MM.1S (cell line): ENCODE measurements around the gene CD28.

Experiments used
- DNase-seq: peaks from one replicate; pipeline ENCODE4 v3.0.0-alpha.2; 2015
- H2AFZ ChIP-seq: fragments of 300-600 bp; sonication (generic); 2 replicates; pipeline ENCODE4 v1.6.0; 2016; ENCODE audit warnings: antibody characterized with exemption, low read length
- H3F3A ChIP-seq: fragments of 300-600 bp; sonication (generic); 2 replicates; pipeline ENCODE4 v1.6.1; 2016; ENCODE audit warnings: mild to moderate bottlenecking, antibody characterized with exemption, low read length, moderate library complexity, mixed read lengths; ENCODE audit not compliant: insufficient read depth
- H3K27ac ChIP-seq: fragments of 300-600 bp; sonication (generic); 2 replicates; pipeline ENCODE4 v1.5.1; 2016; ENCODE audit warnings: mild to moderate bottlenecking, low read length
- H3K27me3 ChIP-seq: fragments of 300-600 bp; sonication (generic); replicated peaks from 2 replicates; pipeline ENCODE4 v1.6.0; 2016; ENCODE audit warnings: low read length; ENCODE audit not compliant: insufficient read depth
- H3K36me3 ChIP-seq: fragments of 300-600 bp; sonication (generic); replicated peaks from 2 replicates; pipeline ENCODE4 v1.6.1; 2016; ENCODE audit warnings: mild to moderate bottlenecking, low read length, mixed read lengths; ENCODE audit not compliant: insufficient read depth
- H3K4me1 ChIP-seq: fragments of 300-600 bp; sonication (generic); 2 replicates; pipeline ENCODE4 v1.6.1; 2016; ENCODE audit warnings: low read length, mixed read lengths
- H3K4me2 ChIP-seq: fragments of 300-600 bp; sonication (generic); 2 replicates; pipeline ENCODE4 v1.6.0; 2016; ENCODE audit warnings: low read depth, low read length
- H3K4me3 ChIP-seq: fragments of 300-600 bp; sonication (generic); 2 replicates; pipeline ENCODE4 v1.5.1; 2016; ENCODE audit warnings: low read length, mixed read lengths
- H3K79me2 ChIP-seq: fragments of 300-600 bp; sonication (generic); 2 replicates; pipeline ENCODE4 v1.6.1; 2016; ENCODE audit warnings: mixed run types, low read length, mixed read lengths
- H3K9ac ChIP-seq: fragments of 300-600 bp; sonication (generic); 2 replicates; pipeline ENCODE4 v1.6.1; 2016; ENCODE audit warnings: low read length, mixed read lengths
- H3K9me2 ChIP-seq: fragments of 300-600 bp; sonication (generic); replicated peaks from 2 replicates; pipeline ENCODE4 v1.6.1; 2016; ENCODE audit warnings: mild to moderate bottlenecking, low read length, mixed read lengths; ENCODE audit not compliant: insufficient read depth
- H3K9me3 ChIP-seq: fragments of 300-600 bp; sonication (generic); replicated peaks from 2 replicates; pipeline ENCODE4 v1.6.1; 2016; ENCODE audit warnings: mild to moderate bottlenecking, low read length, mixed read lengths; ENCODE audit not compliant: insufficient read depth
- H4K20me1 ChIP-seq: fragments of 300-600 bp; sonication (generic); 2 replicates; pipeline ENCODE4 v1.6.1; 2016; ENCODE audit warnings: mild to moderate bottlenecking, low read length, moderate library complexity, mixed read lengths; ENCODE audit not compliant: insufficient read depth
- EZH2 ChIP-seq: fragments of 300-600 bp; sonication (generic); optimal IDR thresholded peaks from 2 replicates; pipeline ENCODE3; 2017; ENCODE audit warnings: low read depth, mild to moderate bottlenecking, antibody characterized with exemption, low read length, mixed read lengths
- EZH2phosphoT487 ChIP-seq: fragments of 300-600 bp; sonication (generic); IDR thresholded peaks from 2 replicates; pipeline ENCODE4 v1.6.1; 2018; ENCODE audit warnings: antibody characterized with exemption, low read length
- TF ChIP-seq, protein P1 (sequence below): fragments of 300-600 bp; sonication (generic); IDR thresholded peaks from 2 replicates; pipeline ENCODE4 v1.5.1; 2016; ENCODE audit warnings: antibody characterized with exemption, low read length, mixed read lengths

The CD28 gene

DNA sequence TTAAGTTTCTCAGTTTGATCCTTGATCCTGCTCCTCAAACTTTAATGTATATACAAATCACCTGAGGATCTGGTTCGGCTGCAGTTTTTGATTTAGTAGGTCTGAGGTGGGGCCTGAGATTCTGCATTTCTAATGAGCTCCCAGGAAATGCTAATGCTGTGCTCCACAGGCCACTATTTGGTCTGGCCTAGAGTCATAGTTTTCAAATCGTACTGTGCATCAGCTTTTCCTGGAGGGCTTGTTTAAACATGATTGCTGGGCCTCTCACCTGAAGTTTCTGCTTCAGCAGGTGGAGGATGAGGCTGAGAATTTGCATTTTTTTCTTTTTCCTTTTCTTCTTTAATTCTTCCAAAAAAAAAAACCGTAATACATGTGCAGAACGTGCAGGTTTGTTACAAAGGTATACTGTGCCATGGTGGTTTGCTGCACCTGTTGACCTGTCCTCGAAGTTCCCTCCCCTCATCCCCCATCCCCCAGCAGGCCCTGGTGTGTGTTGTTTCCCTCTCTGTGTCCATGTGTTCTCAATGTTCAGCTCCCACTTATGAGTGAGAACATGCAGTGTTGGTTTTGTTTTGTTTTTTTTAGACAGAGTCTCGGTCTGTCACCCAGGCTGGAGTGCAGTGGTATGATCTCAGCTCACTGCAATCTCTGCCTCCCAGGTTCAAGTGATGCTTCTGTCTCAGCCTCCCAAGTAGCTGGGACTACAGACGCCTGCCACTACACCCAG is 42.2 kb upstream of the CD28 start:
- no peak overlapping the region; the same call in 1 of the 2 replicates for H3K4me2 ChIP-seq
- no peak for TF ChIP-seq EZH2
- TF ChIP-seq, protein P1, sequence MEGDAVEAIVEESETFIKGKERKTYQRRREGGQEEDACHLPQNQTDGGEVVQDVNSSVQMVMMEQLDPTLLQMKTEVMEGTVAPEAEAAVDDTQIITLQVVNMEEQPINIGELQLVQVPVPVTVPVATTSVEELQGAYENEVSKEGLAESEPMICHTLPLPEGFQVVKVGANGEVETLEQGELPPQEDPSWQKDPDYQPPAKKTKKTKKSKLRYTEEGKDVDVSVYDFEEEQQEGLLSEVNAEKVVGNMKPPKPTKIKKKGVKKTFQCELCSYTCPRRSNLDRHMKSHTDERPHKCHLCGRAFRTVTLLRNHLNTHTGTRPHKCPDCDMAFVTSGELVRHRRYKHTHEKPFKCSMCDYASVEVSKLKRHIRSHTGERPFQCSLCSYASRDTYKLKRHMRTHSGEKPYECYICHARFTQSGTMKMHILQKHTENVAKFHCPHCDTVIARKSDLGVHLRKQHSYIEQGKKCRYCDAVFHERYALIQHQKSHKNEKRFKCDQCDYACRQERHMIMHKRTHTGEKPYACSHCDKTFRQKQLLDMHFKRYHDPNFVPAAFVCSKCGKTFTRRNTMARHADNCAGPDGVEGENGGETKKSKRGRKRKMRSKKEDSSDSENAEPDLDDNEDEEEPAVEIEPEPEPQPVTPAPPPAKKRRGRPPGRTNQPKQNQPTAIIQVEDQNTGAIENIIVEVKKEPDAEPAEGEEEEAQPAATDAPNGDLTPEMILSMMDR = no peak
- TF ChIP-seq EZH2phosphoT487 = no peak

DNA sequence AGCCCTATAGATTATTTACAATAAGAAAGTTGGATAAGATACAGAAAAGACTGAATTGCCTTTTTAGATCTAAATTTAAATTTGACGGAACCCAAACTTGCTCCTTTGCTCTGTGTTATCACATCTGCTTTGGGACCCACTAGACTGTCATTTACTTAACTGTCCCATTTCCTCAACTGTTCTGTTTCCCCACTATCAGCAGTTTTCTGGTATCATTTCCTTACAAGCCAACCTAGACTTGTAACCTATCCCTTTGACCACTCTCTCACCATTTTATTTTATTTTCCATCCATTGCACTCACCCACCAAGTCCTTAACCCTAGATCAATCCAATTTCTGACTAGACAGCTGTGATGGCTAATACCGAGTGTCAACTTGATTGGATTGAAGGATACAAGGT is 38.6 kb upstream of the CD28 start:
- DNase-seq = no peak
- TF ChIP-seq EZH2phosphoT487 (no peak), EZH2 (no peak)
- TF ChIP-seq, protein P1 = no peak
- no peak overlapping the region for H3K4me2 ChIP-seq
- no peaks in the 10 kb centered on the region for H3K9me2 ChIP-seq
- H3K4me1 ChIP-seq = peaks cover 19% of the 10 kb centered on the region
- H4K20me1 ChIP-seq = no peaks in the 10 kb centered on the region
- no peaks in the 10 kb centered on the region for H3K27me3 ChIP-seq
- no peak overlapping the region for H3K9ac ChIP-seq
- H3K9me3 ChIP-seq = no peaks in the 10 kb centered on the region
- H3K27ac ChIP-seq = no peak overlapping the region
- no peaks in the 10 kb centered on the region for H3K36me3 ChIP-seq
- H3K4me3 ChIP-seq = no peak overlapping the region
- H2AFZ ChIP-seq = no peak overlapping the region
- H3F3A ChIP-seq = 0 out of 2 replicates have a peak, but pooled peaks cover 6% of the 10 kb centered on the region
- H3K79me2 ChIP-seq = no peaks in the 10 kb centered on the region

More for the DNA sequence above, 42.2 kb upstream of the CD28 start:
- 0 out of 2 replicates have a peak overlapping the region, but pooled peaks have one; percentile 9 for H2AFZ ChIP-seq
- H3K27ac ChIP-seq = peak overlapping the region; percentile 14; the same call in 1 of the 2 replicates
- 0 out of 2 replicates have a peak, but pooled peaks cover 11% of the 10 kb centered on the region for H3F3A ChIP-seq
- no peaks in the 10 kb centered on the region for H4K20me1 ChIP-seq
- no peaks in the 10 kb centered on the region for H3K79me2 ChIP-seq
- H3K4me3 ChIP-seq = no peak overlapping the region
- H3K9me3 ChIP-seq = no peaks in the 10 kb centered on the region
- no peaks in the 10 kb centered on the region for H3K36me3 ChIP-seq
- H3K4me1 ChIP-seq = peaks cover 42% of the 10 kb centered on the region
- DNase-seq = no peak
- H3K9me2 ChIP-seq = no peaks in the 10 kb centered on the region
- no peaks in the 10 kb centered on the region for H3K27me3 ChIP-seq
- H3K9ac ChIP-seq = no peak overlapping the region

DNA sequence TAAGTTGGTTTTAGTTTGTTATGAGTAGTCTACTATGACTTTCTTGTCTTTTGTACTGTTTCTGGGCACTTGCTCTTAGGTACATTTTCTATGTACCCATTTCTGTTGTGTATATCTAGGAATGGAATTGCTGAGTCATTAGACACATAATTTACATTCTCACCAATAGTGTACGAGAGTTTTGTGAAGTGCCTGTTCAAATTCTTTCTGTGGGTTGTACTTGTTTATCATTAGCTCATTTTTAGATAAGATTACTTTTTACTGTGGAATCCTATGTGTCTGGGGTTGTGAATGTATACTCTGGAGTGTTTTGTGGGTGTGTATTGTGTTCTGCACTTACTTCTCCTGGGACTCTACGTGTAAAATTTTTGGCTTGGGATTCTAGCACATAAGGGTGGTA is 36.6 kb upstream of the CD28 start:
- Histone ChIP-seq H3K9me3 (no peaks in the 10 kb centered on the region), H3K9ac (no peak overlapping the region), H3K27ac (no peak overlapping the region), H3K4me2 (no peak overlapping the region), H3K4me3 (no peak overlapping the region), H3K4me1 (peaks cover 28% of the 10 kb centered on the region), H2AFZ (peak overlapping the region; percentile 17; the same call in 1 of the 2 replicates), H3F3A (peaks cover 12% of the 10 kb centered on the region), H3K9me2 (no peaks in the 10 kb centered on the region), H3K27me3 (no peaks in the 10 kb centered on the region), H3K79me2 (no peaks in the 10 kb centered on the region), H3K36me3 (no peaks in the 10 kb centered on the region), H4K20me1 (no peaks in the 10 kb centered on the region)
- no peak for DNase-seq
- TF ChIP-seq EZH2 (no peak), EZH2phosphoT487 (no peak)
- TF ChIP-seq, protein P1 = no peak
